GM18907 (cell line): ENCODE results near the gene PTH2.

Source experiments
- ATAC-seq: cut with Tn5 transposase; IDR thresholded peaks from one replicate; pipeline ENCODE4 v1.9.1; 2021; ENCODE audit warnings: mild to moderate bottlenecking, moderate library complexity; ENCODE audit not compliant: unreplicated experiment

PTH2 gene

DNA sequence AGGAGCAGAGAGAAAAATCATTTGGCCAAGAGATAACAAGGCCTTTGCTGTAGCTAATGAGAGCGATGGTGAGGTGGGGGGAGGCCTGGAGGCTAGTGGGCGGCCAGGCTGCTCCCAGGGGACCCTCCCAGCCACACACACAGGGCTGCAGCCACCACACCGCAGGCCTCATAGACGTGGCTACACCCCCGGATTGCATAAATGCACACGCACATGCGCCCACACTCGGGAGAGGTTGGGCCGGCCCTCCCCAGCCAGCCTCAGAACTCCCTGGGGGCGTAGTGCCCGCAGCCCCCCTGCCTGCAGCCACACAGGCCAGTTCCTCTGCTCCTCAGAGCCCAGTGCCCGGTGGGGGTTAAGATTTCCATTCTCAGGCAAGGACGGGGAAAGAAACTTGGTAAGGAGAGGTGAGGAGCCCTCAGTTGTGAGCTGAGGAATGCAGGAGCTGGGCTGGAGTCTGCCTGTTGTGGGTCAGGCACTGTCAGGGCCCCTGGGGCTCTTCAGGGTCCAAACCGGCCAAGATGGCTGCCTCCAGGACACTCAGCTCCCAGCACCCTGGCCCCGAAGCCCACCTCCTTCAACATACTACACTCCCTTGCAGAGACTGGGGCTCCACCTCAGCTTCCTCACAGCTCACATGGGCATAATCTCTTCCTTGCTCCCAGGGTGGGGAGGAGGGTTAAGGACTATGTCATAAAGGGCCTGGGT, 8.0 kb downstream of the PTH2 start:
- no peak for ATAC-seq

DNA sequence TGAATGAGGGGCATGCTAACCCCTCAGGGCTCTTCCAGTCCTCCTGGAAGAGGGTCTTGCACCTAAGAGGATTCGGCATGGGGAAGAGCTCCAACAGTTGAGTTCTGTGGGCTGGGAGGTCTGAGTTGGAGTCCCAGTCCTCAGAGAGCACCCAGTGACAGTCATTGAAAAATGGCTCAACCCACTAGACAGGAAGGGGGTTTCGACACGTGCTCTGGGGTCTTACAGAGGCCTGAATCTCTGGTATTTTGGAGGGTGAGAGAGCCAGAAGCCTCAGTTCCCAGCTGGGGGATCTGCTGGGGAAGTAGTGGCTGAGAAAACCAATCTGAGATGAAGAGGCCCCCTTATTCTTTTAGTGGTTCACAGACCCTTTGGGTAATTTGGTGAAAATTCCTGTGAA, 9.0 kb downstream of the PTH2 start:
- no peak for ATAC-seq

DNA sequence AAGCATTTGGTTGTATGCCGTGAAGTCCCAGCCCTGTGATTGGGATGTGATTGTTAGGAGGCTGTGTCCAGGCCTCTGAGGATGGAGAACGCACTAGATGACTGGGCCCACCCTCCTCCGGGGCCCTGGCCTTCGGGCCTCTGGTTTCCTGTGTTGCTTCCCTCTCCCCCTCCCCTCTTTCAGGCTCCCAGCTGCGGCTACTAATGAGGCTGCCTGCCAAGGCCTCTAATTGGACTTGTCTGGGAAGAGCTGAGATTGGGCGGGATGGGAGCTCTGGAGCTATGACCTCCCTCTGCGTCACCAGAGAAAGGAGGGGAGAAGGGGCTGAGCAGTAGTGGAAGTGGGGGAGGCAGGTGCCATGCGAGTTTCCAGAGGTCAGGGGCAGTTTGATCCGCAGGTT, 9.9 kb downstream of the PTH2 start:
- no peak for ATAC-seq

DNA sequence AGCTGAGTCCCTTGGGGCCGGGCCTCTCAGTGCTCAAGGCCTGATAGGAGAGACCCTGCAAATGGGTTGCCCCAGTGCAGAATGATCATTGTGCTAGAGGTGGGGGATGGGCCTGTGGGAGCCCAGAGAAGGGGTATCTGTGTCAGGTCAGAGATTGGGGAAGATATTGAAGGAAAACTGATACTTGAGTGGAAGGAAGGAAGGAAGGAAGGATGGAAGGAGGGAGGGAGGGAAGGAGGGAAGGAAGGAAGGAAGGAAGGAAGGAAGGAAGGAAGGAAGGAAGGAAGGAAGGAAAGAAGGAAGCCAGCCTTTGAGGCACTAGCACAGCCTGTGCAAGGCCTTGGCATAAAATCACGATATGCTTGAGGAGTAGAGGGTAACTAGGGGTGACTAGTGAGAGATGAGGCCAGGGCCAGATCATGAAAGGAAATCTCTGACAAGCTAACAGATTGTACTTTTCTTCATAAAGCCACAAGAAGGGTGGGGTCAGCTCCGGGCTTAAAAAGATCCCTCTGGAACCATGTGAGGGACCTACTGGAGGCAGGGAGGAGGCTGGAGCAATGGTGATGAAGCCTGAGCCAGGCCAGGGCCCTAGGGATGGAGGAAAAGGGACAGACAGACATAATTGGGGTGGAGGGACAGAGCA, 11.4 kb downstream of the PTH2 start:
- ATAC-seq: no peak

DNA sequence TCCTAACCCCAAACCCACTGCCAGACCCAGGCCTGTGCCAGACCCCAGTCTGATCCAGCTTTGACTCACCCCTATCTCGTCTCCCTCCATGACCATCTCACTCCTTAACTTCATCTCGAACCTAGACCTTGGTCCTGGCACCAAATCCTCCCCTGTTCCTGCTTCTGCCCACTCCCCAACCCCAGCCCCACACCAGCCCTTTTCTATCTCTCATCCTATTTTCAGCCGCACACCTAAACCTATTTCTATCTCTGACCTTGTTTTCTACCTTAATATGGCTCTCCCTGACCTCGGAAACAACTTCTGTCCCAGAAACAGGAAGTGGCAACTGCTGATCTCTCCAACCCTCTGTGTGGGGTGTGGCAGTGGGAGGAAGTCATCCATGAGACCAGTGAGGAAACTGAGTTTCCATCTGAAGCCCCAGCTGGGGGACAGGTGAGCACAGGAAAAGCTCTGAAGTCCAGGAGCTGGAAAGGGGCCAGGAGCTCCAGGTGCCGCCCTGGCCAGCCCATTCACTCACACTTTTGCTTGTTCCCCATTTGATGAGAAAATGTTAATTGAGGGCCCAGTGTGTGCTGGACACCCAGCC, 13.7 kb downstream of the PTH2 start:
- ATAC-seq: no peak

DNA sequence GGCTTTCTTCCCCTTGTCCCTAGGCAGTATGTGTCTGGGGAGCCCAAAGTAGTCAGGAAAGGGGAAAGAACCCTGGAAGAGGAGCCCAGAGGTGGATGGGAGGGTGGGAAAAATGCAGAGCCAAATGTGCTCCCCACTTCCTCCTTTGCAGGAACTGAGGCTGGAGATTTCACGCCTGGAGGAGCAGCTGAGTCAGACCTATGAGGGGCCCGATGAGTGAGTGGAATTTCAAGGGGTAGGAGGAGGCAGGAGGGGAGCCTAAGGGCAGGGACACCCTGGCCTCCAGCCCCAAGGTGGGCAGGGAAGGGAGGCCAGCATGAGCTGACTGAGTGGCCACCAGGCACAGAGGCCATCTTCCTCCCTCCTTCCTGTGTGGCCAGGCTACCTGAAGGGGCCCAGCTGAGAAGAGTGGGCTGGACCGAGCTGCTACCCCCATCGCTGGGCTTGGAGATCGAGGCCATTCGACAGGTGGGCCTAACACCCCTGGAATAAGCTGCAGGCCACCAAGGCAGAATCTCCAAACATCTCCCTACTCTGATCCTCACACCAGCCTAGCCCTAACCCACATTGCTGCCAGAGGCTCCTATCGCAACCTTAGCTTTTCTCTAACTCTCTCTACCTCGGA, 14.3 kb downstream of the PTH2 start:
- no peak for ATAC-seq

DNA sequence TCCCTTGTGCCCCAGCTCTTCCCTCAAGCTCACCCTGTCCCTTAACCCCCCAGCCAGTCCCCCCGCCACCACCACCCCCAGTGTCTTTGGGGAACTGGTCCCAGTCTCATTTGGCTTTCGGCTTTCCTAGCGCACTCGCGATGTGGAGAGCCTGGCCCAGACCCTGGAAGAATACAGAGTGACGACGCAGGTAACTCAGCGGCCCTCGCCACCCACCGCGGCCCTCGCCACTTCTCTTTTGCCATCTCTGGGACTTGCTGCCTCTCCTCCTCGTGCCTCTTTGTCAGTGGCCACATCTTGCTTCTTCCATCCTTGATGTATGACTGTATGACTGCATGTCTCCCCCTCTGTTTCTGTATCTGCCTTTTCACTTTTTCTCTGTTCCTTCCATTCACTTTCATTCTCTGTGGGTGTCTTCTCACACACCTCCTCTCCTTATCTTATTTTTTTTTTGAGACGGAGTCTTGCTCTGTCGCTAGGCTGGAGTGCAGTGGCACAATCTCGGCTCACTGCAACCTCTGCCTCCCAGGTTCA, 15.7 kb downstream of the PTH2 start:
- no peak for ATAC-seq

DNA sequence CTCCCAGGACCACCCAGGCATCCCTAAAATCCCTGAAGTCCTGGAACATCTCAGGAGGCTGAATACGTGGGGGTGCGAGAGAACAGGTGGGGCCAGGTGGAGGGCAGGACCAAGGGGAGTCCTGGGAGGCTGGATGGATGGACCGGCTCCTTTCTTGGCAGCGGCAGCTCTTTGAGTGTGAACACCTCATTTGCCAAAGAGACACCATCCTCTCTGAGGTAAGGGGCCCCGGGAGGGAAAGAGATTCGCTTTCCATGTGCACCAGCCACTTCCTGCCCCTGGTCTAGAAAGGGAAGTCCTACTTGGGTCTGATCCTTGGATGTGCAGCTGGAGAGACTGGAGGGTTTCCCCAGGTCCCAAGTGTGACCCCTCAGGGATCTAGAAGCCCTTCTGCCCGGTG, 16.2 kb downstream of the PTH2 start:
- ATAC-seq: no peak

DNA sequence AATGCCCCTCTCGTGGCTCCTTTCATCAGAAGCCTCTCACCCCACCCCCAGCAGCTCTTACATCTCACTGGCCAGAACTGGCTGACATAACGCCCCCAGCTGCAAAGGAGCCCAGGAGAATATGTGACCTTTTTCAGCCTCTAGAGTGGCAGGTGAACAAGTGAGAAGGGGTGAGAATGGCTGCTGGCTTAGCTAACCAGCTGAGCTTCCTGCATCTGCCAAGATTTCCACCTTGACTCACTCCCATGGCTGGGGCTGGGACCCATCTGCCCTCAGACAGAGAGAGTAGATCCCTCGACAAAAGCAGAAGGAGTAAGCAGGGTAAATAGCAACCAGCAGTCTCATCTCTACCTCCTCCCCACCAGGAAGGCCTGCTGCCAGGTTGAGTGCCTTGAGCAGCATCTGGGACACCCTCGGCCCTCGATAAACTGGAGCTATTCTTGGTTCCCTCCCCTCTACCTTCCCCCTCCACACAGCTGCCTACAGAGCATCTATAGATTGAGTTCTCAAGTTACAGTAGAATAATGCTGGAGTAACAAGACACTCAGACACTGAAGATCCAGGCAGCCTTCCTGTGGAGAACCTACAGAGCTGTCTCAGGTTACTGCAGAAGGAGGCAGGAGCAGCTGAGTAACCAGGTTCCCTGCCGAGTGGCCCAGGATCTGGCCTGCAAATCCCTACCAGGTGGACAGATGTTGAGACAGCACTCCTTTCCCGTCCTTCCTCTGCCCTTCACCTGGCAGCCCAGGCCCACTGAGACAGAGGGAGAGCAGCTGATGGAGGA, 19.6 kb downstream of the PTH2 start:
- no peak for ATAC-seq

DNA sequence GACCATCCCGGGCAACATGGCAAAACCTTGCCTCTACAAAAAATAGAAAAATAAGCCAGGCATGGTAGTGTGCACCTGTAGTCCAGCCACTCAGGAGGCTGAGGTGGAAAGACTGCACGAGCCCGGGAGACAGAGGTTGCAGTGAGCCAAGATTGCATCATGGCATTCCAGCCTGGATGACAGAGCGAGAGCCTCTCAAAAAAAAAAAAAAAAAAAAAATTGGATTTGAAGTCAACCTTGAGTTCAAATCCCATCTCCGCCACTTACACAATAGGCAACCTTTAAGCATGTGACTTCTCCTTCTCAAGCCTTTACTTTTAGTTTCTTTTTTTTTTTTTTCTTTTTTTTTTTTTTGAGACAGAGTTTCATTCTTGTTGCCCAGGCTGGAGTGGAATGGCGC, 23.2 kb downstream of the PTH2 start:
- no peak for ATAC-seq

DNA sequence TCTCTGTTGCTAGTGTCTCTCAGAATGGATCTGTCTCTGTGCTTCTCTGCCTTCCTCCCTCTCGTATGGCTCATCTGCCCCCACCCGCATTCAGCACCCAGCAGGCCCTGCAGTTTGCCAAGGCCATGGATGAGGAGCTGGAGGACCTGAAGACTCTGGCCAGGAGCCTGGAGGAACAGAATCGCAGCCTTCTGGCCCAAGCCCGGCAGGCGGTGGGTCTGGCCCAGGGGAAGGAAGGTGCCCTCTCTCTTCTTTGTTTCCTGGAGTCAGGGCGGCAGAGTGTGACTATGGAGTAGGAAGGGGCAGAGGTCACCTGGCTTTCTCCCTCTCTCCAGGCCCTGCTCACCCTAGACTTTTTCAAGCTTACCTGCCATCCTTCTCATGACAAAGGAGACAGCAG, 24.3 kb downstream of the PTH2 start:
- ATAC-seq: no peak

DNA sequence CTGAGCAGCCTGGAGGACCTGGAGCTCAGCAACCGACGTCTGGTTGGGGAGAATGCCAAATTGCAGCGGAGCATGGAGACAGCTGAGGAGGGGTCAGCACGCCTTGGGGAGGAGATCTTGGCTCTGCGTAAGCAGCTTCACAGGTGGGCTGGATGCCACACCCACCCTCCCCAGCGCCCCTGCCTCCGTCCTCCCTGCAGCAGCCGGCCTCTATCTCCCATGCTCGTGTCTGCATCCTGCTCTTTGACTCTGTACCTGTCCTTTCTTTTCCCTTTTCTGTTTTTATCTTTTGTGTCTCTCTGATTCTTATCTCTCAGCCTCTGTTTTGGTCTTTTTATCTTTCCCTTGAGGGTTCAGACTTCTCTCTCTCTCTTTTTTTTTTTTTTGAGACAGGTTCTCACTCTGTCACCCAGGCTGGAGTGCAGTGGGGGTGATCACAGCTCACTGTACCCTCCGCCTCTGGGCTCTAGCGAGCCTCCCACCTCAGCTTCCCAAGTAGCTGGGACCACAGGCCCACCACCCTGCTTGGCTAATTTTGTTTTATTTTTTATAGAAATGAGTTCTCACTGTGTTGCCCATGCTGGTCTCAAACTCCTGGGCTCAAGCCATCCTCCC, 25.1 kb downstream of the PTH2 start:
- ATAC-seq: no peak

DNA sequence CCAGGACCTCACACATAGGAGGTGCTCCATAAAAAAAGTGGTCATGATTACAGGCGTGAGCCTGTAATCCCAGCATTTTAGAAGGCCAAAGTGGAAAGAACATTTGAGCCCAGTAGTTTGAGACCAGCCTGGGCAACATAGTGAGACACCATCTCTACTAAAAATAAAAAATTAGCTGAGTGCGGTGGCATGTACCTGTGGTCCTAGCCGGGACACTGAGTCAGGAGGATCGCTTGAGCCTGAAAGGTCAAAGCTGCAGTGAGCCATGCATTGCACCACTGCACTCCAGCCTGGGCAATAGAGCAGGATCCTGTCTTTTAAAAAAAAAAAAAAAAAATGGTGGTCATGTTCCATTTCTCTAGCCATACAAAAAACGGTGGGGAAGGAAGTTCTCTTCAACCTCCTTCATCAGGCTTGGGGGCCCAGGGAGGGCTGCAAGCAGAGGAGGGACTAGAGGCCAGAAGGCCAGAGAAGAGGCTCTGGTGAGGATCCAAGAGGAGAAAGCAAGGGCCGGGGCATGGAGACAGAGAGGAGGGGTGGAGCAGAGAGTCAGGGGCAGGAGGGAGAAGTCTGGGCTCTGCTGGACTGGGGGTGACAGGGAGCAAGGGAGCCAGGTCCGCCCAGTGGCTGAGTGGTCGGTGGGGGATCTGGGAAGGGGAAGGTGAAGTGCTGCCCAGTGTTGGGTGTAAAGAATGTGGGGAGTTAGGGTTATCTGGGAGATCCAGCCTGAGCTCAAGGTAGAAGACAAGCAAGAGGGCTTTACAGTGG, 26.3 kb downstream of the PTH2 start:
- ATAC-seq: no peak

DNA sequence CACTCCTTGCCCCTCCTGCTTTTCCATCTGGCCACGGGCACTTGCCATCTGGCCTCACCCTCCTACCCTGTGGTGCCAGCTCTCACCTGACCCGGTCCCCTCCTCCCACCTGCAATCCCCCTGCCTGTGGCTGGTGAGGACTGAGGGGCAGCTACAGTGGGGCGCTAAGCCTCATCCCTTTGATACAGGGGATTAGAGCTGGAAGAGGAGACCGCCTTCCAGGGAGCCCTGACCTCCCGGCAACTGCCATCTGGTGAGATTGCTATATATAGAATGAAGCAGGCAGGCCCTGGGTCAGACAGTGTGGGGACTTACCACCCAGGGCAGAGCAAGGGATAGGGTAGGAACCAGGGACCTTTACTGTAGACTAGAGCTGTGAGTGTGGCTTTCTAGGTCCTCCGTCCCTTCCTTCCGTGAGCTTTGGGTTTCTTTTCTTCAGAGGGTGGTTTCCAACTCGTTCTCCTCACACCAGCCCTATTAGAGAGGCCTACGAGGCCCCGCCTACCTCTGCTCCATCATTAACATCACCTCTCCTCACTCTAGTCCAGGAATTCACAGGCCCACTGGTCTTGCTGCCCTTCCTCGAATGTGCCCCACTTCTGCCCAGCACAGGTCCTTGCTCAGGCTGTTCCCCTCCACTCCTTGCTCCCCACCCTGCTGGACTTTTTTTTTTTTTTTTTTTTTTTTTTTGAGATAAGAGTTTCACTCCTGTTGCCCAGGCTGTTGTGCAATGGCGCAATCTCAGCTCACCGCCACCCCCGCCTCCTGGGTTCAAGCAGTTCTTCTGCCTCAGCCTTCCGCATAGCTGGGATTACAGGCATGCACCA, 27.4 kb downstream of the PTH2 start:
- ATAC-seq: no peak

DNA sequence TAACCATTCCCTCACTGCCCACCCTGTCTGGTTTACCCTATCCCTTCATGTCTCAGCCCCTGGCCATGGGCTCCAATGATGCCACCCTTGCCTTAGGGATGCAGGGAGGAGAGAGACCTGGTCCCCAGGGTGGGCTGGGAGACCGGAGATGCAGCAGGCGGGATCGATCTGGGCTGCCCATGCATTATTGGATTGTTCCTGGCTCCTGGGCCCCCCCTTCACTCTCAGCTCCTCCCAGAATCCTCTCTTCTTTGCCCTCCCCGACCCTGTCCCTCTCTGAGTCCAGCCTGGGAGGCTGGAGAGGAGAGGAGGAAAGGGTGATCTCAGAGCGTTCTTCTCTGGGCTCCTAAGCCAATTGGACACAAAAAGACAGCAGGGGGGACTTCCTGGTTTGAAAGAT, 29.4 kb downstream of the PTH2 start:
- no peak for ATAC-seq

DNA sequence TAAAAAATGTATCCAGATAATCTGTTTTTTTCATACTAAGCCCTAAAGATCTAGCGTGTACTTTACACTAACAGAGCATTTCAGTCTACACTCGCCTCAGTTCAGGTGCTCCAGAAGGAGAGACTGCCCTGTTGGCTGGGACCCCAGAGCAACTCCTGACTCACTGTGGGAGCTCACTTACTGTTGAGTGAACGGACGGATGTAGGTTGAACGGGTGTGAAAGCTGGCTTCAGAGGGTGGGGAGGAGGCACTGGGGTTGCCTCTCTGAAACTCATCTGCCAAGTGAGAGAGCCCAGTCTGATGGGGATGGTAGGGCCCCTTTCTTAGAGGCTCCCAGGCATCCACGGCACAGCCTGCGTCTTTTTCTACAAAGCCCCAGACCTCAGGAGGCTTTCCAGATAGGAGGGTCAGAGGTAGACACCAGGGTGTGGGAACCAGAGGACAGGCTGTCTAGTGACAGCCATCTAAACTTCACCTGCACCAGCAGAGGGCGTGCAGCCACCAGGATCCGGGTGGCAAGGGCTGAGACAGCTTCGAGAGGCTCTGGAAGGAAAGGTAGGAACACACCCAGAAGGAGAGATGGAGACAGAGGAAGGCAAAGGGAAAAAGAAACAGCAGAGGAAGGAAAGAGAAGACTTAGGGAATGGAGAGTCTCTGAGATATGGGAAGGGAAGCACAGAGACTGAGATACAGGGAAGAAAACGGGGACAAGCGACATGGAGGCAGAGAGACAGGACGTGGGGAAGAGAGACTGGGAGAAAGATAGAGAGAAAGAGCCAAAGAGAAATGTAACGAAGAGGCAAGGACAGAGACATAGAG, 31.5 kb downstream of the PTH2 start:
- ATAC-seq: no peak

DNA sequence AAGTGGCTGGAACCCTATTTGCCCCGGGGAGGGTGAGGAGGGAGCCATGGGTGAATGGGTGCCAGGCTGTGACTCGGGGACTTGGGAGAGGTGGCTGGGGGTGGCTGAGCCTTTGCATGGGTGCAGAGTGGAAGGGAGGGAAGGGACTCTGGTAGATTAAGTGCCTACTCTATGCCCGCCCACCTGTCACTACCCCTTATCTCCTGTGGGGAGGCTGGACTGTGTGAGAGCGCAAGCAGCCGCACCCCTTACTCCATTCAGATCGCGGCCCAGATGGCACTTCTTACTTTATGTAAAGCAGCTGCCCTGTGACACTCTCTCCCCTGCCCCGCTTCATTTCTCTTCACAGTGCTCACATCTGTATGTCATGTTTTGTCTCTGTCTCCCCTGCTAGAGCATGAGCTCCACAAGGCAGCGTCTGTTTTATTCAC, 32.3 kb downstream of the PTH2 start:
- ATAC-seq: no peak
